Stimulated activated CD8-positive, alpha-beta memory T cell treated with anti-CD3 and anti-CD28 coated beads, Interleukin-15, amount 100 ng/mL, for 48 hours (primary cell): ENCODE results near the gene NSUN6.
"Not testable (repeated sequence)": the region's sequence is repeated elsewhere in the genome, so short reads cannot be mapped to it uniquely, and the experiment has no call there.

Experiments used
- DNase-seq, 2 donors: peaks; one replicate each; pipeline ENCODE4 v3.0.0-alpha.2; 2020; ENCODE audit warnings: low read depth in 2 of 2

Gene NSUN6

GRCh38 chr10:18610517-18610916, 40.9 kb downstream of the NSUN6 start:
- no peak for DNase-seq

DNA sequence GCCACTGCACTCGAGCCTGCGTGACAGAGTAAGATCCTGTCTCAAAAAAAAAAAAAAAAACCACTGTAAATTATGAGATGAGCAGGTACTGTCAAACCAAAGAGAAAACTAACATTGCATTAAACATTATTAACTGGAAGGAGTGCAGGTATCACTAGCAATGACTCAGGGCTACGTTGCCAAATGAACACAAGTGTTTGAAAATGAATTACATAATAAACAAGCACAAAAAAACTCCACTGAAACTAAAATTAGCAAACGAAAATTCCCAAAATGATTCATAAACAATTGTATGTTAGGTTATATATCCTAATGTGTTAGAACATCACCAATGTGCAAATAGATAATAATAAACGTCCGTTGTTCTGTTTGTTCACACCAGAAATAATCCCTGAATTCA, 42.8 kb downstream of the NSUN6 start:
- DNase-seq = no peak

GRCh38 chr10:18607503-18608378, 43.6 kb downstream of the NSUN6 start:
- no peak for DNase-seq

GRCh38 chr10:18606051-18606695, 45.2 kb downstream of the NSUN6 start:
- DNase-seq = no peak

DNA sequence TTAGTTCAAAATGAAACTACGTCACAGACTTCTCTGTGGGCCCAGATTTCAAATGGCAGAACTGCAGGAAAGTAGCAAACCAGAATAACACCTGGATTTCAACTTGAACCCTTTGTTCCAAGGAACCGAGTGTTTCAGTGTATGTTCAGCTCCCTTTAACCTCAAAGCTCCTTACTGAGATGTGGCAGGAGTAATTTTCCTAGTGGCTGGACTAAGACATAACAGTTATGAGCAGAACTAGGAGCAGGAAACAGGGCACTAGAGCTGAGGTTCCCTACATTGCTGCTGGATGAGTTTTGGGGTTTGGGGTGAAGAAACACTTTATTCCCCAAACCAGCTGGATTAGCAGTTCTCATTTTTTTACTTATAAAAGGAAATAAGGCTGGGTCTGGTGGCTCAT, 50.1 kb downstream of the NSUN6 start:
- no peak for DNase-seq

DNA sequence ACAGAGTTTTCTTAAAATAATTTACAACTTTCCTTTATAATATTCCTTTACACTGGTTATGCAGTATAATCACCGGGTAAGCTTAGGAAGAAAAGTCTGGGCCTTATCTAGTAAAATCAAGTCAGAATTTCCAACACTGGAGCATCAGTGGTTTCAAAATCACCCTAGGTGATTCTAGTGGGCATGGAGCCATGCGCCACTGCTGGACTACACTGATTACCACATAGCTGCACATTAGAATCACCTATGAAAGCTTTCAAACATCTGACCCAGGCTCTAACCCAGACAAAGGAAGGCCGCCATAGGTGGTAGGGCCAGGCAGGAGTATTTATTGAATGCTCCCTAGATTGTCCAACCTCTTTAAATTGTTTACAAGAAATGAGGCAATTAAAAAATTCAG, 52.0 kb downstream of the NSUN6 start:
- DNase-seq = no peak

GRCh38 chr10:18594574-18595156, 56.7 kb downstream of the NSUN6 start:
- DNase-seq = no peak

DNA sequence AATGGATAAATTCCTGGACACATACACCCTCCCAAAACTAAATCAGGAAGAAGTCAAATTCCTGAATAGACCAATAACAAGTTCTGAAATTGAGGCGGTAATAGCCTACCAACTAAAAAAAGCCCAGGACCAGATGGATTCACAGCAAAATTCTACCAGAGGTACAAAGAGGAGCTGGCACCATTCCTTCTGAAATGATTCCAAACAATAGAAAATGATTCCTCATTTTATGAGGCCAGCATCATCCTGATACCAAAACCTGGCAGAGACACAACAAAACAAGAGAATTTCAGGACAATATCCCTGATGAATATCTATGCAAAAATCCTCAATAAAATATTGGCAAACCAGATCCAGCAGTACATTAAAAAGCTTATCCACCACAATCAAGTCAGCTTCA, 60.2 kb downstream of the NSUN6 start:
- not testable (repeated sequence) for DNase-seq

- DNase-seq = not testable (repeated sequence)
Measured at GRCh38 chr10:18586637-18587036, 64.8 kb downstream of the NSUN6 start.

DNA sequence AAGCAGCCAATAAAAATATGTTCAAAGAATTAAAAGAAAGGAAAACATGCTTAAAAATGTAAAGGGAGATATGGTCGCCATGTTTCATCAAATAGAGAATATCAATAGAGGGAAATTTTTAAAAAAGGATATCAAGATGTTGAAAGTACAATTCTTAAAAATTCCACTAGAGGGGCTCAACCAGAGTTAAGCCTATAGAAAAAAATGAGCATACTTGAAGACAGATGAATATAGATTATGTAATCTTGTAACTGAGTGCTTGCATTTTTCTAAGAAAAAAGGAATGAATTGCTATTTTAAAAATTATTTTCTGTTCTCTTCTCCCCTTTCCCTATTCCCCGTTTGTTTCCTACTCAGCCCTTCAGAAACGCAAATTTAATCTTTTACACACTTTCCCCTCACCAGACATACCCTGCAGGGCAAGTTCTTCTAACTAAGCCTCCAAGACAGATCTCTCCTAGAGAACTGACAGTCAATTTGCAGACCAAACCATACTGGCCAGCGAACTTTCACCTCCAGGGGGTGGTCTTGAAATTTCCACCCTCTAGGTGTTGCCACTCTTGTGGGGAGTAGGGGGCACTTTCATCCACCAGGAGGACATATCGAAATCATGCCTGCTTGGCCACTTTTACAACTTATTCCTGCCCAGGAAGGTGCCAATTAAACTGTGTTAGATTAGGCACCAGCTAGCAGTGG, 67.7 kb downstream of the NSUN6 start:
- DNase-seq = no peak

- no peak for DNase-seq
Measured at GRCh38 chr10:18582803-18583202, 68.6 kb downstream of the NSUN6 start.

GRCh38 chr10:18577823-18578685, 73.3 kb downstream of the NSUN6 start:
- no peak for DNase-seq

DNA sequence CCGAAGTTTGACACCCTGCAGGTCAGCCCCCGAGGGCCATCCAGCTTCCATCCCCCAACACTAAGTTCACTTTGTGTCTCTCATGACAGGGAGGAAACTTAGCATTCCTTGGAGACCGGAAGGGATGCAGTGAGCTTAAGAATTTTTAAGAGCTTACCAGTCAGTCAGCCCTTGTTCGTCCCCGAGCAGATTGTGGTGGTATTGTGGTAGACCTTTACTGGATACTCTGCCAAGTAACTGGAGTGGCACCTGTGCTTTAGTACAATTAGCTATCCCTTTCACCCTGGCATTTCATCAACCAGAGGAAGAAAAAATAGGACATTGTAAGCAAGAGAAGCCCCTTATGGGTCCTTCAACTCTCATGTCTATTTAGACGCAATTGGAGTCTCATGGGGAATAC, 74.8 kb downstream of the NSUN6 start:
- DNase-seq = no peak

DNA sequence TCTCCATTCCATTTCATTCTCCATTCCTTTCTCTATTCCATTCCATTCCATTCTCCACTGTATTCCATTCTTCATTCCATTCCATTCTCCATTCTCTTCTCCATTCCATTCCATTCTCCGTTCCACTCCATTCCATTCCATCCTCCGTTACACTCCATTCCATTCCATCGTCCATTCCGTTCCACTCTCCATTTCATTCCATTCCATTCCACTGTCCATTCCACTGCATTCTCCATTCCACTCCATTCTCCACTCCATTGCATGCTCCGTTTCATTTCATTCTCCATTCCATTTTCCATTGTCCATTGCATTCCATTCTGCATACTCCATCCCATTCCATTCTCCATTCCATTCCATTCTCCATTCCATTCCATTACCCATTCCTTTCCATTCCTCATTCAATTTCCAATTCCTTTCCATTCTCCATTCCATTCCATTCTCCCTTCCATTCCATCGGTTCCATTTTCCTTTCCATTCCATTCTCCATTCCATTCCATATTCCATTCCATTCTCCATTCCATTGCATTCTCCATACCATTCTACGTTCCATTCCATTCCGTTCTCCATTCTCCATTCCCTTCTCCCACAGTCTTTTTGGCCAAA, 78.3 kb downstream of the NSUN6 start:
- DNase-seq = no peak

DNA sequence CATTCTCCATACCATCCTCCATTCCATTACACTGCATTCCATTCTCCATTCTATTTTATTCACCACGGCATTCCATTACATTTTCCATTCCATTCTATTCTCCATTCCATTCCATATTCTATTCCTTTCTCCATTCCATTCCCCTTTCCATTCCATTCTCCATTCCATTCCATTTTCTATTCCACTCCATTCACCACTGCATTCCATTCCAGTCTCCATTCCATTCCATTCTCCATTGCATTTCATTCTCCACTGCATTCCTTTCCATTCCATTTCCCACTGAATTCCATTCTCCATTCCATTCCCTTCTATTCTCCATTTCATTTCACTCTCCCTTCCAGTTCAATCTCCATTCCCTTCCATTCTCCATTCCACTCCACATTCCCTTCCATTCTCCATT, 79.6 kb downstream of the NSUN6 start:
- no peak for DNase-seq

DNA sequence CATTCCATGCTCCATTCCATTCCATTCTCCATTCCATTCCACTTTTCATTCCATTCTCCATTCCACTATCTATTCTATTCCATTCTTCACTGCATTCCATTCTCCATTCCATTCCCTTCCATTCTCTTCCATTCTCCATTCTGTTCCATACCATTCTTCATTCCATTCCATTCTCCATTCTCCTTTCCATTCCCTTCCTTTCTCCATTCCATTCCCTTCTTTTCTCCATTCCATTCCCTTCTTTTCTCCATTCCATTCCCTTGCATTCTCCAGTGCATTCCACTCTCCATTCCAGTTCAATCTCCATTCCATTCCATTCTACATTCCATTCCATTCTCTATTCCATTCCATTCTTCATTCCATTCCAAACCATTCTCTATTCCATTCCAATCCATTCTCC, 80.3 kb downstream of the NSUN6 start:
- DNase-seq = no peak

DNA sequence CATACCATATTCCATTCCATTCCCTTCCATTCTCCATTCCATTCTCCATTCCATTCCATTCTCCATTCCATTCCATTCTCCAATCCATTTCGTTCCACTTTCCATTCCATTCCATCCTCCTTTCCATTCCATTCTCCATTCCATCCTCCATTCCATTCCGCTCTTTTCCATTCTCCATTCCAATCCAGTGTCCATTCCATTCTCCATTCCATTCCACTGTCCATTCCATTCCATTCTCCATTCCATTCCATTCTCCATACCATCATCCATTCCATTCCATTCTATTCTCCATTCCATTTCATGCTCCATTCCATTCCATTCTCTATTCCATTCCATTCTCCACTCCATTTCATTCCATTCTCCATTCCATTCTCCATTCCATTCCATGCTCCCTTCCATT, 81.0 kb downstream of the NSUN6 start:
- DNase-seq = not testable (repeated sequence)

DNA sequence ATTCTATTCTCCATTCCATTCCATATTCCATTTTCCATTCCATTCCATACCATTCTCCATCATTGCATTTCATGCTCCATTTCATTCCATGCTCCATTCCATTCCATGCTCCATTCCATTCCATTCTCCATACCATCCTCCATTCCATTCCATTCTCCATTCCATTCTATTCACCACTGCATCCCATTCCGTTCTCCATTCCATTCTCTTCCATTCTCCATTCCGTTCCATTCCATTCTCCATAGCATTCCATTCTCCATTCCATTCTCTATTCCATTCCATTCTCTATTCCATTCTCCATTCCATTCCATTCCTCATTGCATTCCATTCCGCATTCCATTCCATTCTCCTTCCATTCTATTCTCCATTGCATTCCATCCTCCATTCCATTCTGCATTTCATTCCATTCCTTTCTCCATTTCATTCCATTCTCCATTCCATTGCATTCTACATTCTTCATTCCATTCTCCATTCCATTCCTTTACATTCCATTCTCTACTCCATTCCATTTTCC, 84.0 kb downstream of the NSUN6 start:
- DNase-seq = no peak

DNA sequence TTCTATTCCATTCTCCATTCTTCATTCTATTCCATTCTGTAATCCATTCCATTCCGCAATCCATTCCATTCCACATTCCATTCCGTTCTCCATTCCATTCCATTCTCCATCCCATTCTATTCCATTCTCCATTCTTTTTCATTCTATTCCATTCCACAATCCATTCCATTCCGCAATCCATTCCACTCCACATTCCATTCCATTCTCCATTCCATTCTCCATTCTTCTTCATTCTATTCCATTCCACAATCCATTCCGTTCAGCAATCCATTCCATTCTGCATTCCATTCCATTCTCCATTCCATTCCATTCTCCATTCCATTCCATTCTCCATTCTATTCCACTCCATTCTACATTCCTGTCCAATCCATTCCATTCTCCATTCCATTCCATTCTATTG, 85.2 kb downstream of the NSUN6 start:
- no peak for DNase-seq

DNA sequence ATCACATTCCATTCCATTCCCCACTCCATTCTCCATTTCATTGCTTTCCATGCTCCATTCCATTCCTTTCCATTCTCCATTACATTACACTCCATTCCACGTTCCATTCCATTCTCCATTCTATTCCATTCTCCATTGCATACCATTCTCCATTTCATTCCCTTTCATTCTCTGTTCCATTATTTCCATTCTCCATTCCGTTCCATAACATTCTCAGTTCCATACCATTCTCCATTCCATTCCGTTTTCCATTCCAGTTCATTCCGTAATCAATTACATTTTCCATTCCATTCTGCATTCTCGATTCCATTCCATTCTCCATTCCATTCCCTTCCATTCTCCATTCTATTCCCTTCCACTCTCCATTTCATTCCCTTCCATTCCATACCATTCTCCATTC, 86.4 kb downstream of the NSUN6 start:
- no peak for DNase-seq
